ENCODE measurements around the gene C16orf89.
"Not testable (repeated sequence)": the region's sequence is repeated elsewhere in the genome, so short reads cannot be mapped to it uniquely, and the experiment has no call there.

C16orf89 gene

DNA sequence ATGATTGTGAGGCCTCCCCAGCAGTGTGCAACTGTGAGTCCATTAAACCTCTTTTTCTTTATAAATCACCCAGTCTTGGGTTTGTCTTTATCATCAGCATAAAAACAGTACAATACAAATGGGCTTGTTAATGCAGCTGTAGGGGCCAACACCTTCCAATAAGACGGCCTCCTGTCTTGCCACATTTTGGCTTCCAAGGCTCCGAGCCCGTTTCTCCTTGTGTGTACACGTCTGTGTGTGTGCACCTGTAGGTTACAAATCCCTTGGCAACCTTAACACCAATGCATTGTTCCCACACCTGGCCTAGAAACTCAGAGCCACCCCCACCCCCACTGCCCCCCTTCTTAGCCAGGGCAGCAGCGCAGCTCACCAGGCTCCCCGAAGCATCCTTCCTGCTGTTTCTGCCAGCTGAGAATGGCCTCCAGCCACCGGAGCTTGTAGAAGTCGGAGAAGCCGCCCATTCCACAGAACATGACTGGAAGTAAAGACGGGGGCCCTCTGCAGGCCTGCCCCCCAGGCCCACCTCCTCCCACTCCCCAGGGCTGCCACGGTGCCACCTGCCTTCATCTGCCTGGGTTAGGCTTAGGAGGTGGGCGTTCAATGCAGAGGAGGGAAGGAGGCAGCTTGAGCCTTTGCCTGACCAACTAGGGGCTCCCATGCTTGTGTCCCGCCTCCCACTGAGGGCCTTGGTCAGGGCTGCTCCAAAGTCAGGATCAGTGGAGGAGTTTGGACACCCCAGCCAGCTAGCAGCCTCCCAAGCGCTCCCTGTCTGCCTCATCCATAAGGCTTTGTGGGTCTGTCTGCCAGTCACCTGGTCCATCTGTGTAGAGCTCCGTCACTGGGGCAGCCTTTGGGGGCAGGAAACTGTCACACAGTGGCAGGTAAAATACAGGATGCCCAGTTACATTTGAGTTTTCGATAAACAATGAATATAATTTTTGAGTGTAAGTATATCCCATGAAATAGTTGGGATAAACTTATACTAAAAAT lies 10.6 kb downstream of the C16orf89 start:
- Mint-ChIP-seq H3K9me3 (ENCODE audit: low read depth) (no peaks in the 10 kb centered on the region), H3K27me3 (no peaks in the 10 kb centered on the region), H3K36me3 (peaks cover 6% of the 10 kb centered on the region), H3K27ac (no peak overlapping the region), H3K4me1 (ENCODE audit: low read depth) (peaks cover 2% of the 10 kb centered on the region), H3K4me3 (no peak overlapping the region)

DNA sequence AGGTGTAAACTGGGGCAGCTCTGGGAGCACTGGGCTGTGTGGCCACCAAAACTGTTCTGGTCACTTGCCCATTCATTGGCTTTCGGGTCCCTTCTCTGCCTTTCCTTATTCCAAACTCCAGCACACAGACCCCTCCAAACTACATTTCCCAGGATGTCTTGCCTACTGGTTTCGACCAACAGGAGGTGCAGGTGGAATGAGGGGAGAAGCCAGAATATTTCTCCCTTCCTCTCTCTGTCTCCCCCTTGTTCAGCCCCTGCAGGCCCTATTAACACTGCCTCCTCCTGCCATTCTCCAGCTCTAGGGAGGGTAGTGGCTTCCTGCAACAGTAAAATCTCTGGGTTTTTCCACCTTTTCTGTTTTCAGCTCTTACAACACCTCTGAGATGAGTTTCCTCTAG lies 18.8 kb downstream of the C16orf89 start:
- H3K27me3 Mint-ChIP-seq: no peaks in the 10 kb centered on the region
- no peak overlapping the region for H3K4me3 Mint-ChIP-seq
- H3K27ac Mint-ChIP-seq: no peak overlapping the region
- no peaks in the 10 kb centered on the region for H3K4me1 Mint-ChIP-seq (ENCODE audit: low read depth)
- no peaks in the 10 kb centered on the region for H3K9me3 Mint-ChIP-seq (ENCODE audit: low read depth)
- peaks cover 13% of the 10 kb centered on the region for H3K36me3 Mint-ChIP-seq

DNA sequence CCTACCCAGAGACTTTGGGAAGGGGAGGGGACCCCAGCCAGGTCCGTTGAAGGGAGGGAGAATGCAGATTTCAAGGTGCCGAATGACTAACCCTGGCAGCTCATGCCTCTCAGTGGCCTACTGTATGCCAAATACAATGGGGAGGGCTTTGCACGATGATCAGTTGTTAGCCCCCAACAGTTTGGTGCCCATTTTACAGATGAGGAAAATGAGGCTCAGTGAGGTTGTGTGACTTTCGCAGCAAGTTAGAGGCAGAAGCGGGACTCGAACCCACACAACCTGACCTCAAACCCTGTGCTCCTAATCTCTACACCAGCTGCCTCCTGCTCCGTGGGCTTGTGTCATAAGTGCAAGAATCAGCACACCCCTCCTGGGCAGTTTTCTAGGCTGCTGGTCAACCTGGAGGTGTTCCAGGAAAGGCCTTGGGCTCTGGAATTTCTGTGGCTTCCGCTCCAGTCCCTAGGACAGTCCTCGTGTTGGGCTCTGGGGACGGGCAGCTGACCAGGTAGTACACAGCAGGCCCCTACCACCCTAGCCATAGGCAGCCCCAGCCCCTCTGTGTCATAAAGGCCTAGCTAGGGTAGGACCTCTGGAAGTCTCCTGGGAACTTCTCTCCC lies 20.1 kb downstream of the C16orf89 start:
- no peaks in the 10 kb centered on the region for H3K4me1 Mint-ChIP-seq (ENCODE audit: low read depth)
- H3K36me3 Mint-ChIP-seq: peaks cover 10% of the 10 kb centered on the region
- H3K4me3 Mint-ChIP-seq: no peak overlapping the region
- H3K27me3 Mint-ChIP-seq: no peaks in the 10 kb centered on the region
- H3K27ac Mint-ChIP-seq: no peak overlapping the region
- H3K9me3 Mint-ChIP-seq (ENCODE audit: low read depth): no peaks in the 10 kb centered on the region

DNA sequence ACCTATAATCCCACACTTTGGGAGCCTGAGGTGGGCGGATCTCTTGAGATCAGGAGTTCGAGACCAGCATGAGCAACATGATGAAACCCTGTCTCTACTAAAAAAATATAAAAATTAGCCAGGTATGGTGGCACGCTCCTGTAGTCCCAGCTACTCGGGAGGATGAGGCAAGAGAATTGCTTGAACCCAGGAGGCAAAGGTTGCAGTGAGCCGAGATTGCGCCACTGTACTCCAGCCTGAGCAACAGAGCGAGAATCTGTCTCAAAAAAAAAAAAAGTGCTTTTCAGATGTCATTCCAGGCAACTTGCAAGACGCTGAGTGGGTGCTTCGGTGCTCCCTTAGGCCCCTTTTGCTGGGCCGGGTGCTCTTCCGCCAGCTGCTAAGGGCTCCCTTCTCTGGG lies 21.2 kb downstream of the C16orf89 start:
- not testable (repeated sequence) for H3K4me3 Mint-ChIP-seq; H3K9me3 Mint-ChIP-seq (ENCODE audit: low read depth); H3K27ac Mint-ChIP-seq; H3K4me1 Mint-ChIP-seq (ENCODE audit: low read depth); H3K27me3 Mint-ChIP-seq; H3K36me3 Mint-ChIP-seq

DNA sequence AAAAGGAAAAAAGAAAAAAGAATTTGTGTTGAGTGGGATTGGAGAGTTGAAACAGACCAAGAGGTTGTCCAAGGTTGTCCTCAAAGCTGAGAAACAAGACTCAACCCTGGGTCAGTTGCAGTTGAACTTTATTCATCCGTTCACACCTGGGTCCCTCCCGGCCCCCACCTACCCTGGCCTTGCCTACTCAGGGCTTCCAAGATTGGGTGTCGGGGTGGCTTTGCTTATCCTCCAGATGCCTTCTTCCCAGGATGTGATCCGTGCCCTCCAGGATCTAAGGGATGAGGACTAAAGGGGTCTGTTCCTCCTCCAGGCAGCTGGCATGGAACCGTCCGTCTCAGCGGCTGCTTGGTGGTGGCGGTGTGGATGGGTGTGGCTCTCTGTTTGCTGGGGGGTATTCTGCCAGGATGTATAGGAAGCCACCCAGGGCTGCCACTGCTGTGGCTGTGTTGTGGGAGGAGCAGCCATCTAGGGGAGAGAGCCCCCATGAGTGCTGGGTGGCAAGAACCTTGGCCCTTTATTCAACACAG lies 21.7 kb downstream of the C16orf89 start:
- no peak overlapping the region for H3K4me3 Mint-ChIP-seq
- no peaks in the 10 kb centered on the region for H3K9me3 Mint-ChIP-seq (ENCODE audit: low read depth)
- H3K27me3 Mint-ChIP-seq: no peaks in the 10 kb centered on the region
- no peaks in the 10 kb centered on the region for H3K4me1 Mint-ChIP-seq (ENCODE audit: low read depth)
- no peak overlapping the region for H3K27ac Mint-ChIP-seq
- H3K36me3 Mint-ChIP-seq: peaks cover 6% of the 10 kb centered on the region

DNA sequence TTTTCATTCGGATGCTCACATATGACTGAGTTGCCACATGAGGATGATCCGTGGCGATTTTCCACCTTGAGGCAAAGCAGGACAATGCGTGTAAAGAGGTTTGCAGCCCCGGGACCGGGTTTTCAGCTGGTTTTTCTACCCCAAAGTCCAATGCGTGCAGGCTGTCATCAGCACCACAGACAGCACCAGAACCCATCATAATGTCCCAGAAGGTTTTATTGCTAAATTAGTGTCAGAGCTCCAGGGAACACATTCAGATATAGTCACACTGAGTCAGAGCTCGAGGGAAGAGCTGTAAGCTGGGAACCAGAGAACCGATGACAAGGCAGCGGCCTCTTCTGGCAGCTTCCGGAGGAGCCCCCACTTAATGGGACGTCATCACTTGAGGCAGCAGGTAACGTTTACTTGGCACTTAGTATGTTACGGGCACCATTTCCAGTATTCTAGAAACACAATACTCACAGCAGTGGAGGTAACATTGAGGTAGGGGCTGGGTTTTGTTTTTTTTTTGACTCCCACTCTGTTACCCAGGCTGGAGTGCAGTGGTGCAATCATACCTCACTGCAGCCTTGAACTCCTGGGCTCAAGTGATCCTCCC lies 23.1 kb downstream of the C16orf89 start:
- Mint-ChIP-seq H3K27ac (no peak overlapping the region), H3K4me1 (ENCODE audit: low read depth) (no peaks in the 10 kb centered on the region), H3K36me3 (peaks cover 3% of the 10 kb centered on the region), H3K9me3 (ENCODE audit: low read depth) (no peaks in the 10 kb centered on the region), H3K27me3 (no peaks in the 10 kb centered on the region), H3K4me3 (no peak overlapping the region)

DNA sequence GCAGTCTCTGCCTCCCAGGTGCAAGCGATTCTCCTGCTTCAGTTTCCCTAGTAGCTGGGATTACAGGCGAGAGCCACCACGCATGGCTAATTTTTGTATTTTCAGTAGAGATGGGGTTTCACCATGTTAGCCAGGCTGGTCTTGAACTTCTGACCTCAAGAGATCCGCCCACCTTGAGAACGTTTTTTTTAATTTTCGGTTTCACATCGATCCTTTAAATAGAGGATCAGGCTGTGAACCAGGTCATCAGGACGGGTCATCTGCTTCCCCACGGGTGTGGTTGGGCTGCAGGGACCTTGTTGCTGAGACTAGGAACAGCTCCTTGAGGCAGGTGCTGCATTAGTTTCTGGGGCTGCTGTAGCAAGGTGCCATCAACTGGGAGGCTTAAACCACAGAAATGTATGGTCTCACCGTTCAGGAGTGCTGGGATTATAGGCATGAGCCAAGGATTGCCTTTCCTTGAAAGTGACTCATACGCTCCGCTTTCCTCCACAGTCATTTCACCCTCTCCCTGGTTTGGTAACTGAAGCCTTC lies 24.1 kb downstream of the C16orf89 start:
- Mint-ChIP-seq H3K27me3 (no peaks in the 10 kb centered on the region), H3K27ac (no peak overlapping the region), H3K36me3 (no peaks in the 10 kb centered on the region), H3K9me3 (ENCODE audit: low read depth) (no peaks in the 10 kb centered on the region), H3K4me1 (ENCODE audit: low read depth) (no peaks in the 10 kb centered on the region), H3K4me3 (no peak overlapping the region)

DNA sequence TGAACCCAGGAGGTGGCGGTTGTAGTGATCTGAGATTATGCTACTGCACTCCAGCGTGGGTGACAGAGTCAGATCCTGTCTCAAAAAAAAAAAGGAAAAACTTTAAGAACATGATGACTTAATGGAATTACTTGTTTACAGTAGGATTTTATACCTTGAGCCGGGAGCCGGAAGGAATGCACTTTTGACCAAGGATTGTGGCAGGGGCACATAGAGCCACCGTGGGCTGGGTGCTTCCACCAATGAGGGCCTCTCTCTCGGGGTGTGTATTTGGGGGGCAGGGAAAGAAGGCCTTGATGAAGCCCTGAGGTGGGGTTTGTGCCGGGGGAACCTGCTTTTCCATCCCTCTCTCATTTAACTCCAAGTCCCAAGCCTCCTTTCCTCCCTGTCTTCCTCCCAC lies 25.3 kb downstream of the C16orf89 start:
- Mint-ChIP-seq H3K27ac (no peak overlapping the region), H3K36me3 (no peaks in the 10 kb centered on the region), H3K9me3 (ENCODE audit: low read depth) (no peaks in the 10 kb centered on the region), H3K4me1 (ENCODE audit: low read depth) (no peaks in the 10 kb centered on the region), H3K27me3 (no peaks in the 10 kb centered on the region), H3K4me3 (no peak overlapping the region)

DNA sequence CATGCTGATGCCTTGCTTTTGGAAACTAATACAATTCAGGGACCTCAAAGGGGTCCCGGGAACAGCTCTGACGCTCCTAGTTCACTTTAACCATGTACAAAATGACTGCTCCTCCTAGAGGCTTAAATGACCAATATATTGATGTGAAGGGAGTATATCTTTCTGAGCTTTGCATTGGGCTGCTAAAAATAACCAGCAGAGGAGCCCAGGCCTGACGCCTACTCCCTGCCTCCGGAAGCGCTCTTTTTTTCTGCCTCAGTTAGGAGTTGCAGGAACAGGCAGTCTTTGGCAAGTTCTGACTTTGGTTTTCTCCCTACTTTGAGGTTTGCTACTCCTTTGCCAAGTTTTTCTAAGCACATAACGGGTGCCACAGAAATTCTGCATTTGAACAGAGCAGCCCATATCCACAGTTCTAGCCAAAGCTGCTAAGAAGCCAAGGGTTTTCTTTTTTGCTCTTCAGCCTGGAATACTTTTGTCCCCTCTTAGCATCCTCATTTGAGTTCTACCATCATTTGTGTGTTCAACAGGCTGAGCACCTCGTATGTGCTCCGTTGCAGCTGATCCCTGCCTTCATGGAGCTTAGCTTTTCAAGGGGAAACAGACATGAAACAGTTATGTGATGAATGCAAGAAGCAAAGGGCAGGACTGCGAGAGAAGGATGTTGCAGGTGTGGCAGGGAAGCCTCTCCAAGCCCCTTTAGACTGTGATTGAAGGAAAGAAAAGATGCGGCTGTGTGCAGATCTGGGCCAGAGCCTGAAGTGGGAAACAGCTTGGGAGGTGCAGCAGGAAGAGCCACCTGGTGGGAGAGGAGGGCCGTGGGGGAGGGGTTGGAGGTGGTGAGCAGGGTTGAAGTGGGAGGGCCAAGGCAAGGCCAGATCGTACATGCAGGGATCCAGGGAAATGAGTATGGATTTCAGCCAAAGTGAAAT lies 29.3 kb downstream of the C16orf89 start:
- no peak overlapping the region for H3K4me3 Mint-ChIP-seq
- H3K9me3 Mint-ChIP-seq (ENCODE audit: low read depth): no peaks in the 10 kb centered on the region
- no peaks in the 10 kb centered on the region for H3K27me3 Mint-ChIP-seq
- H3K4me1 Mint-ChIP-seq (ENCODE audit: low read depth): peaks cover 19% of the 10 kb centered on the region
- no peaks in the 10 kb centered on the region for H3K36me3 Mint-ChIP-seq
- no peak overlapping the region for H3K27ac Mint-ChIP-seq

DNA sequence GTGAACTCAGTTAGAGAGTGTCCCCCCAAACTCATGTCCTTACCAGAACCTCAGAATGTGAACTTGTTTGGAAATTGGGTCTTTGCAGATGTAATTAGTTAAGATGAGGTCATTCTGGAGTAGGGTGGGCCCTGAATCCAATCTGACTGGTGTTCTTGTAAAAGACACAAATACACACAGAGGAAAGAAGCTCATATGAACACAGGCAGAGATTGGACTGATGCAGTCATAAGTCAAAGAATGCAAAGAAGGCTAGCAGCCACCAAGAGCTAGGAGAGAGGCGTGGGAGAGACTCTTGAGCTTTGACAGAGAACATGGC lies 29.9 kb downstream of the C16orf89 start:
- Mint-ChIP-seq H3K9me3 (ENCODE audit: low read depth) (no peaks in the 10 kb centered on the region), H3K4me1 (ENCODE audit: low read depth) (peaks cover 19% of the 10 kb centered on the region), H3K27me3 (no peaks in the 10 kb centered on the region), H3K27ac (no peak overlapping the region), H3K36me3 (no peaks in the 10 kb centered on the region), H3K4me3 (no peak overlapping the region)

DNA sequence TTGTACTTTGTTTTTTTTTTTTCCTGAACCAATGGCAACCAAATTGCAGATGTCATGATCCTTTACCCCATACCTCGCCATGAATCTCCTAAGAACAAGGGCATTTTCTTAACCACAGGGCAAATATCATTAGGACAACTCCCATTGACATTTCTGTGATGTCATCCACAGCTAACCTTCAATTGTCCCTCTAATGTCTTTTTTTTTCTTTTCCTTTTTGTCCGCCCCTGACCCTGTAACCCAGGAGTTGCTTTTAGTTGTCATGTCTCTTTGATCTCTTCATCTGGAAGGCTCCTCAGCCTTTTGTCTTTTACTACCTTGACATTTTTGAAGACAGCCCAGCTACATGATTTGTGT lies 31.6 kb downstream of the C16orf89 start:
- H3K27ac Mint-ChIP-seq: peak overlapping the region; percentile 87
- no peaks in the 10 kb centered on the region for H3K9me3 Mint-ChIP-seq (ENCODE audit: low read depth)
- H3K36me3 Mint-ChIP-seq: no peaks in the 10 kb centered on the region
- H3K4me3 Mint-ChIP-seq: peak overlapping the region; percentile 87
- H3K4me1 Mint-ChIP-seq (ENCODE audit: low read depth): peaks cover 19% of the 10 kb centered on the region
- H3K27me3 Mint-ChIP-seq: no peaks in the 10 kb centered on the region

DNA sequence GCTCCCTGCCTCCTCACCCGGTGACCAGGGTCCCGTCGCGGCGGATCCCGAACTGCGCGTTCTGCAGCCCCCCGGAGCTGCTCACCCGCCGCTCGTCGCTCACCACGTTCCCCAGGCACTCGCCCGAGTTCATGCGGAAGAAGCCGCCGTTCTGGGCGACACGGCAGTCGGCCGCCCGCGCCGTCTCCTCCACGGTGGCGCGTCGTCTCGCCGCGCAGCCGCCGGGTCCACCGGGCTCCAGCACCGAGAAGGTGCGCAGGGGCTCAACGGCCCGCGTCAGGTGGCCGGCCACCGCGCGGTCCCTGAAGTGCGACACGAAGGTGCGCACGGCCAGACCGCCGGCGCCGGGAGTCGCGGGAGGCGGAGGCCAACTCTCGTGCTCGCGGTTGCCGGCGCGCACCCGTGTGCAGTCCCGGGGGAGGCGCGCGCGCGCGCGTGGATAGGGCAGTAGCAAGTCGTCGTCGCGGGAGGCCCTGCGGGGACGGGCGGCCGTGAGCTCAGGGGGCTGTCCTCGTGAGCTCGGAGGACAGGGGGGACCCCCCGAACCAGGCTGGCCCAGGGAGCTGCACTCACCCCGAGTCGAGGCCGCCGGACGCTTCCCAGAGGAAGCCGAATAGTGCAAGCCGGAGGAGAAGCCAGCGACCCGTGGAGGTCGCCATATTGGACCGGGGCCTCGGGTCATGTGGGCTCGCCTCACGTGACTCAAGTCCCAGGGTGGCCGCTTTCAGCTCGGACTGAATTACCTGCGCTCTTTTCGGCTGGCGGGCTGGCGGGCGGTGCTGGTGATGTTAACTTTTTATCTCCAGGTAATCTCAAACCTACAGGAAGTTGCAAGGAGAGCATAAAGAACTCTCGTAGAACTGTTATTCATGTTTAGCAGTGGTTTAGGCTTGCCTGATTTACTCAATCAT lies 32.2 kb downstream of the C16orf89 start, which contains the start of gene NAGPA:
TSS of gene NAGPA (minus strand) at position 680 of the 911 bp plus-strand sequence. CDS start at position 659, 21 bp downstream.
- Mint-ChIP-seq H3K9me3 (ENCODE audit: low read depth) (no peaks in the 10 kb centered on the region), H3K27me3 (no peaks in the 10 kb centered on the region), H3K27ac (peak within 1 kb of the TSS; percentile 87), H3K4me1 (ENCODE audit: low read depth) (peaks cover 19% of the 10 kb centered on the region), H3K36me3 (no peaks in the 10 kb centered on the region), H3K4me3 (peak within 1 kb of the TSS; percentile 87)

DNA sequence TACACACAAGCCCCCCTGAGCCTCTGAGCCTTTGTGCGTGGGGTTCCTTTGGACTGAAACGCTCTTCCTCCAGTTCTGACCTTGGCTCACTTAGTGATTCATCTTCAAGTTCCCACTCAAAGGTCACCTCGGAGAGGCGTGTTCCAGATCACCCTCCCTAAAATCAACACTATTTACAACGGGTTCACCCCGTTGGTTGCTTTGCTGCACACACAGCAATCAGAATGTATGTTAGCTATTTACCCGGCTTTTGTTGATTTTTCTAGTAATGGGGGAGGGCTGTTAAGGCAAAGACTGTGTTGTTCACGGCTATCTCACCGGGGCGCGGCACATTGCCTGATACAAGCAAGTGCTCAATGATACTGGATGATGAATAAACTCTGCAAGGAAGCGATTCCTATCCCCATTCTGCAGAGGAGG lies 33.0 kb downstream of the C16orf89 start:
- H3K36me3 Mint-ChIP-seq: no peaks in the 10 kb centered on the region
- H3K27ac Mint-ChIP-seq: peak overlapping the region; percentile 9
- no peaks in the 10 kb centered on the region for H3K27me3 Mint-ChIP-seq
- H3K4me3 Mint-ChIP-seq: peak overlapping the region; percentile 87
- H3K4me1 Mint-ChIP-seq (ENCODE audit: low read depth): peaks cover 19% of the 10 kb centered on the region
- no peaks in the 10 kb centered on the region for H3K9me3 Mint-ChIP-seq (ENCODE audit: low read depth)
